GM18511 (cell line): Measurements from ENCODE around the gene DCTD.
"Not testable (repeated sequence)": the region's sequence is repeated elsewhere in the genome, so short reads cannot be mapped to it uniquely, and the experiment has no call there.

Experiments used
- ATAC-seq: cut with Tn5 transposase; IDR thresholded peaks from one replicate; pipeline ENCODE4 v1.9.1; 2021; ENCODE audit warnings: mild to moderate bottlenecking, moderate library complexity; ENCODE audit not compliant: unreplicated experiment

DCTD gene

GRCh38 chr4:182922501-182923284 is 5.5 kb upstream of the DCTD start:
- no peak for ATAC-seq

DNA sequence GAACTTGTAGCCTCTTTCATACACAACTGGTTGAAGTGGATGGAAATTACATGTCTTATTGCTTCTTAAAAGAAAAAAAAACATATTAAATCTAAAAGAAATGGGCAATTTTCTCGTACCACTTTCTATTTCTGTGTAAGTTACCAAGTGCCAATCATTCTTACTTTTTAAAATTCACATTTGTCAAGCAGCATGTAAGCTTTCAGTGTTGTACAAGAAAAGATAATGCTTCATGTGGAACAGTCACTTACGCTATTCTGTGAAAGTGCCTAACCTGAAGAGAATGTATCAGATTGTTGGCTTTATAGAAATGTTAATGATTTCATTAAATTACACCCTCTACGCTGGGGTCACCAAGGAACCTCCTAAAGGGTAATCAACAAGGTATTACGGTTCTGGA is 4.4 kb upstream of the DCTD start:
- ATAC-seq: no peak

DNA sequence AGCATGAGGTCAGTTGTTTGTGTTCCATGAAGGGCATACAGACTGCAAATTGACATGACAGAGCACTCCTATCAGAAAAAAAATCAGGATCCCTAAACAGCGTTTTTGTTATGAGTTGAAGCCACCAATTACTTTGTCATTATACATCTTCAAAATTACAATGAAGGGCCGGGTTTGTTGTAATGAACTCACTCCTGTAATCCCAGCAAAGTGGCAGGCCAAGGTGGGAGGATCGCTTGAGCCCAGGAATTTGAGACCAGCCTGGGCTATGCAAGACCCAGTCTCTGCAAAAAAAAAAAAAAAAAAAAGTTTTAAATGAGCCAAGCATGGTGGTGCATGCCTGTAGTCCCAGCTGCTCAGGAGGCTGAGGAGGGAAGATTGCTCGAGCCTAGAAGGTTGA is 3.5 kb upstream of the DCTD start:
- no peak for ATAC-seq

DNA sequence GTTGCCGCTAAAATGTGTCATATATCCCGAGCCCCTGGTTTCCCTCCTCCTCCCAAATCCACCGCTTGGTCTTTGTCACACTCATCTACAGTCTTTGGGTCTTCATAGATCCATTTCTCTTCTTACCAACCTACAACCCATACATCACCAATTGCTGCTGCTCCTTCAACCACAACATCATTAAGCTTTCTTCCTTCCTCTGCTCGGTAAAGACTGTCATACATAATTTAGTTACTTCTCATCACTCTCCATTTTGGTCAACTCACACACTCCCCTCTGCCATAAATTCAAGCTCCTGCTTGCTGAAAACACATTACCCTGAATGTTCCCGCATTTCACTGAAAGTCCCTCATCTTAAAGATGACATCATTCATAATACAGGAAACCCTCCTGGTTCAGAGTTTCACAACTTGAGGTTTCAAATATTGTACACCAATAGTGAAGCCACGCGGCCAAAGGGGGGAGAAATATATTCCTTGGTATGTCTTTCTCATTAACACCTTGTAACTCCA is 1.7 kb upstream of the DCTD start:
- ATAC-seq: peak; percentile 25

- ATAC-seq: peak; percentile 26
These were observed 940 bp upstream of the DCTD start for GRCh38 chr4:182918044-182918607.

- ATAC-seq: peak; percentile 32
These were observed 554 bp downstream of the DCTD start for GRCh38 chr4:182916483-182917181.

DNA sequence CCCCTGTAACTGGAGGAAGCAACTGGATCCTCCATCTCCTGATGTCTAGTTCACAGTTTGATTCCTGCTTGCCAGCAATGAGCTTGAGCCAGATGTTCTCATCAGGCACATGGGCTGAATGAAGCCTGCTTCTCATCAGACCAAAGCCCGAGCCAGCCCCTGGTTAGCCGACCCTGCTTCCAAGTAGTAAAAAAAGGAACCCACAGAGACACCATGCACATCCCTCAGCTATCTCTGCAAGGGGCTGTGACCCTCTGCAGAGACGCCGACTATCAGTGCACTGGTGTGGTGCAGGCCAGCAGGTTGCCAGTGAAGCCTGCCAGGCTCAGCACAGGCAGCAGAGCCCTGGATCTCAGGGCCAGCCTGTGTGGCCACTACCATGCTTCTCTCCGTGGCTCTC is 2.8 kb downstream of the DCTD start:
- ATAC-seq: no peak

DNA sequence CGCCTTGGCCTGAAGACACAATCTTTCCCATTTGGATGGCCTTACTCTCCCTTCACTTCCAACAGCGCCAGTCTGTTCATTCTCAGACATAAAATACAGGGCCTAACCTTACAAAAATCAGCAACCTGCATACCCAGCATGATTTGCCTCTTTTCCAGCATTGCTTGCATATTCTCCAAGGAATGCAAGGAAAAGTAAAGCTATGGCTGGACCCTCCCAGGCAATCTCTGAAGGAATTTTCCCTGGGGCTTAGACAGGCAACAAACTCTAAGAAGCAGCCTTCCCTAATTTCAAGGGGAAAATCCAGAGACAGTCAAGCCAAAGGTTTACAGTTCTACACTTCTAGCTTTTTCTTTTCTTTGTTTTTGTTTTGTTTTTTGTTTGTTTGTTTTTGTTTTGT is 3.6 kb downstream of the DCTD start:
- ATAC-seq: no peak

GRCh38 chr4:182913036-182913435 is 4.2 kb downstream of the DCTD start:
- ATAC-seq: no peak

GRCh38 chr4:182908124-182908523 is 9.1 kb downstream of the DCTD start:
- no peak for ATAC-seq

GRCh38 chr4:182907396-182907795 is 9.8 kb downstream of the DCTD start:
- no peak for ATAC-seq

DNA sequence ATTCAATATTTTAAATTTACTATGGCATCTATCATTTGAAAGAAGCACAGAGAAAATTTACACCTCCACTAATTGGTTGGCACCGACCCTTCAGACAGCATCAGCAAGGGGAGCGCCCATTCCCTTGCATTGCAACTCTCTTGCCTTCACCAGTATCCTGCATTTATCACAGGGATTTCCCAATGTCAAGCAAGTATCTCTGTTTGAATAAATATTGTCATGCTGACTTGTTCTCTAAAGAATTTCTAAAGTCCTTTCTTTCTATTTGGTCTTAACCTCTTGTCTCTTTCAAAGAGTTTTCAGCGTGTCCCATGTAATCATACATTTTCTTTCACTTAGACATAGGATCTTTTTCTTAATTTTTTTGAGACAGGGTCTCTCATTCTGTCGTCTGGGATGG is 10.4 kb downstream of the DCTD start:
- ATAC-seq: no peak

DNA sequence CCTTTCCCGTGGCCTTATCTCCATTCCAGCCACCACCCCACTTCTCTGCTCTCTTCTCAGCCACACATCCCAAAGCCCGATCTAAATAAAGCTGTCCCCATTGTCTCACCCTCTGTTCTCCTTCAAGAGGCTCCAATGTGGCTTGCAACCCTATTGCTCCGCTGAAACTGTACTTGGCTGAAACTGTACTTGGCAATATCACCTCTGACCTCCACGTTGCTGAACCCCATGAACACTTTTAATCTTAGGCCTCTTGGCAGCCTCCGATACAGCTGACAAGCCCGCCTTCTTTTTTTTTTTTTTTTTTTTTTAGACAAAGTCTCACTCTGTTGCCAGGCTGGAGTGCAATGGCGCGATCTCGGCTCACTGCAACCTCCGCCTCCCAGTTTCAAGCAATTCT is 12.1 kb downstream of the DCTD start:
- no peak for ATAC-seq

GRCh38 chr4:182904211-182904761 is 12.9 kb downstream of the DCTD start:
- ATAC-seq: no peak

DNA sequence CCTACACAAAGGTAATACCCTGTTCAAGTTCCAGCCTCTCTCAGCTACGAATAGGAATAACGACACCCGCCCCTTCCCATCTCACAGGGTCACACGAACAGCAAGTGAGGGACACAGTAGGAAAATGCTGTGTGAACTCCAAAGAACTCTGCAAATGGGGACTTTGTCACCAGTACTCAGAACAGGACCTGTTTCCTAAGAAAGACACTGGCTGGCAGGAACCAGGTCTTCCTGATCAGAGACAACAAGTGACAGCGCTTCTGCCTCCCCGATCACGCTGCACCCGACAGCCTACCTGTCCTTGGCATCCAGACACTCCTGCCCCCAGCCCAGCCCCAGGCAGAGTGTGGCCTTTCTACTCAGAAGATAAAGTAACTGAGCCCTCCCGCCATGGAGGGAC is 14.2 kb downstream of the DCTD start:
- no peak for ATAC-seq

DNA sequence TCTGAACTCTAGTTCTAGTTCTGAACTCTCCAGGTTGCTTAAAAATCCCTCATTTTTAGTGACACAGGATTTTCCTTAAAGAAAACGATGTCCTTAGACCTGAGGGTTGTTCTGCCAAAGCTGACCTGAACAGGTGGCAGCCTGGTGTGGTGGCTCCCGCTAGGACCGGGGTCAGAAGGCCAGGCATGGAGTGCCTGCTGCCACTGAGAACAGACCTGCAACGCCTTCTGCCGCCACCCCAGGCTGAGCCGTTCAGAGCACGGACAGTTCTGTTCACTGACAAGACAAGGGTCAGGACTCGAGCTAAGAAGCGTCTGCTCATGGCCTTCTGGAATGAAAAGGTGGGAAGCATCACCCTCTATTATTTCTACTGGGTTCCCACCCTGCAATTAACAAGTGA is 15.8 kb downstream of the DCTD start:
- ATAC-seq: no peak

GRCh38 chr4:182900021-182900420 is 17.2 kb downstream of the DCTD start:
- ATAC-seq: not testable (repeated sequence)

DNA sequence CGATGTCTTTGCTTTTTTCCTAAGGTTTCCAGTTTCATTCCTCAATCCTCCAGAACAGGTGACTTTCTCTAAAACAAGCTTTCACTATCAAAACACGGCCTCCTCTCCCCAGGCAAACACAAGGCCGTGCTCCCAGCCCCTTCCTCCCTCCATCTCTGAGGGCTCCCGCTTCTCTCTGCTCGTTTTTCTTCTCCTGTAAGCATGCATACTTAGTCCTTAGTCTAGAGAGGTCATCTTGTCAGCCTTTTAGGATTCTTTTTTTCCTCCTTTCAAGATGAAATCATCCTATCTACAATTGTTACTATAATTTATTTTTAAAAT is 18.7 kb downstream of the DCTD start:
- ATAC-seq: no peak

DNA sequence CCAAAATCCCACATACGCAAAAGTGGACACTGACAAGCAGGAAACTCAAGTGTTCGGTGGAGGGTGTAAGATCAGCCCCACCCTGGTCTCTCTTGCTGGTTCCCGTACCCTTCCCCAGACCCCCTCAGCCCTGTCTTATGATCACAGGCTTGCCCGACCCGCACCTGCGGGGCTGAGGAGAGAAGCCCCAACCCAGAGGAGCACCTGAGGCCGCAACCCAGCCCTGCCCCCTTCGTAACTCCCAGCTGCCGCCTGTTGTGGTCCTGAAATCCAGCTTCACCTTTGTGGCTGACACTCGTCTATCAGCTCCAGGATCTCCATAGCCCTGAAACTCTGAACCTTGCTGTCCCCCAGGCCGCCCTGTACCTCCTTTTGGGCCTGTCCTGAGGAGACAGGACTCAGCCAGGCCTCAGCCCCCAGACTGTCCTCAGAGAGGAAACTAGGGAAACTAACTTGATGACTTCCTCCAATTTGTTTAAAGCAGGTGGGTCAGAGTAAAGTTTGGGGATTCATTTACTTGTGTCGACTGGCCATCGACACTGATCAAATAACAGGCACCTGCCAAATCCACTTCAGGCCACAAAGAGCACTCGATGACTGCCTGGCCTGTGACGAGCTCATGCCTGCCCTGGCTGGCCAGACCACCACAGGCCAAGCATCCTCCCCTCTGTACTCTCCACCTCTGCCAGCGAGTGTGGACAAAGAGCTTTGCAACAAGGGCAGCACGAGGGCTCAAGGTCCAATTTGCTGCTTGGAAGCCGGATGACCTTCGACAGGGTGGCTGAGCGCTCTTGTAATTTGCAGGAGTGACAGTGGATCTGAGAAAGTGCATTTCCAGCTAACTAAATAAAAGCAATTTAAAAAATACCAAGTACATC is 19.3 kb downstream of the DCTD start:
- ATAC-seq: no peak

GRCh38 chr4:182896421-182896820 is 20.8 kb downstream of the DCTD start:
- no peak for ATAC-seq

GRCh38 chr4:182895791-182896292 is 21.3 kb downstream of the DCTD start:
- ATAC-seq: no peak
